Breast epithelium (tissue), 4 donors: ENCODE data around the gene PPM1H. TPM values are rescaled to one million over a fixed set of nuclear protein-coding genes. Genes with fewer than 3 reads are reported as not detected.
A peak's percentile ranks its signal among the peaks of the same experiment; 100 is the strongest.

ENCODE experiments used
- DNase-seq, 2 donors: peaks; one replicate each; pipeline ENCODE4 v3.0.0-alpha.2; 2019; ENCODE audit warnings: low spot score in 2 of 2
- H3K27ac ChIP-seq, 2 donors: fragments of 200-600 bp; sonication (generic) in 1 of 2; one replicate each; pipeline ENCODE4 v1.5.1; 2016 to 2019; ENCODE audit warnings: mild to moderate bottlenecking in 1 of 2
- H3K27me3 ChIP-seq, 2 donors: fragments of 200-600 bp; sonication (generic) in 1 of 2; one replicate each; pipeline versions ENCODE4 v1.5.1 to v1.6.0; 2017 to 2019; ENCODE audit warnings: control low read depth in 1 of 2, mild to moderate bottlenecking in 1 of 2
- H3K36me3 ChIP-seq: fragments of 200-600 bp; one replicate; pipeline ENCODE4 v1.5.1; 2019
- H3K4me1 ChIP-seq, 2 donors: fragments of 200-600 bp; sonication (generic); one replicate each; pipeline ENCODE4 v1.5.1; 2016 to 2019; ENCODE audit warnings: control low read depth in 1 of 2
- H3K4me3 ChIP-seq, 3 donors: fragments of 200-600 bp; sonication (generic); 1 replicate in 2 of 3; 2 replicates in 1 of 3; pipeline ENCODE4 v1.5.1; 2016 to 2019; ENCODE audit warnings: mild to moderate bottlenecking in 3 of 3, moderate library complexity in 2 of 3
- H3K9me3 ChIP-seq, 2 donors: fragments of 200-600 bp; sonication (generic) in 1 of 2; one replicate each; pipeline ENCODE4 v1.5.1; 2016 to 2019; ENCODE audit warnings: control low read depth in 1 of 2
- CTCF ChIP-seq, 3 donors: fragments of 450-650 bp; IDR thresholded peaks; one replicate each; pipeline ENCODE4 v1.5.1; 2016 to 2017; ENCODE audit warnings: antibody characterized with exemption in 3 of 3, mild to moderate bottlenecking in 3 of 3, moderate library complexity in 3 of 3
- POLR2A ChIP-seq: fragments of 450-650 bp; IDR thresholded peaks from one replicate; pipeline ENCODE4 v1.6.1; 2016; ENCODE audit warnings: antibody characterized with exemption, mild to moderate bottlenecking, moderate library complexity
- POLR2AphosphoS5 ChIP-seq, 3 donors: sonication (generic); formaldehyde crosslinking; IDR thresholded peaks; one replicate each; pipeline ENCODE4 v1.6.1; 2017; ENCODE audit warnings: antibody characterized with exemption in 3 of 3
- intact Hi-C: fragments of 100-400 bp; cut with DNase I; formaldehyde crosslinking; loops from one replicate; pipeline ENCODE4 v1.15.1; 2023; ENCODE audit warnings: low total_unique reads
- total RNA-seq, 3 donors: library from RNA; depleted of rRNA; stranded (reverse); fragments of >200 nt; gene quantifications; one replicate each; pipeline ENCODE4 v1.1.0, GENCODE V29; 2016

PPM1H gene
- total RNA-seq, 3 donors from 2014 or later: 2.2 to 15.4 (median 13.5) TPM

- Histone ChIP-seq H3K27ac (peak overlapping the region in 1 of 2 donors; percentile 60), H3K4me1 (no peaks in the 10 kb centered on the region), H3K4me3 (no peak overlapping the region), H3K36me3 (no peaks in the 10 kb centered on the region), H3K9me3 (no peaks in the 10 kb centered on the region), H3K27me3 (no peaks in the 10 kb centered on the region)
- DNase-seq: no peak
- TF ChIP-seq CTCF (IDR thresholded peaks at IDR 0.05) (no peak), POLR2A (no peak), POLR2AphosphoS5 (IDR thresholded peaks at IDR 0.05) (no peak)
- intact Hi-C loops: loop anchor here (5.0 kb wide), 1 partner anchor 188 kb away; no protein-coding TSS in a partner anchor
Observed at GRCh38 chr12:62789851-62790250, 145.1 kb downstream of the PPM1H start.

- Histone ChIP-seq H3K27me3 (no peaks in the 10 kb centered on the region), H3K4me1 (no peaks in the 10 kb centered on the region), H3K9me3 (no peaks in the 10 kb centered on the region), H3K36me3 (no peaks in the 10 kb centered on the region), H3K27ac (no peak overlapping the region), H3K4me3 (no peak overlapping the region)
- no peak for TF ChIP-seq POLR2A
- TF ChIP-seq CTCF (IDR thresholded peaks at IDR 0.05): no peak
- no peak for TF ChIP-seq POLR2AphosphoS5 (IDR thresholded peaks at IDR 0.05)
- intact Hi-C loops: no loop called here
- no peak for DNase-seq
Observed at GRCh38 chr12:62787611-62788010, 147.3 kb downstream of the PPM1H start.

- Histone ChIP-seq H3K36me3 (no peaks in the 10 kb centered on the region), H3K4me1 (no peaks in the 10 kb centered on the region), H3K27me3 (no peaks in the 10 kb centered on the region), H3K27ac (peak overlapping the region in 1 of 2 donors; percentile 83), H3K4me3 (no peak overlapping the region), H3K9me3 (no peaks in the 10 kb centered on the region)
- TF ChIP-seq POLR2AphosphoS5 (IDR thresholded peaks at IDR 0.05) (no peak), CTCF (IDR thresholded peaks at IDR 0.05) (no peak), POLR2A (no peak)
- intact Hi-C loops: no loop called here
- no peak for DNase-seq
Observed at GRCh38 chr12:62787023-62787422, 147.9 kb downstream of the PPM1H start.

- Histone ChIP-seq H3K36me3 (no peaks in the 10 kb centered on the region), H3K4me3 (no peak overlapping the region), H3K27me3 (no peaks in the 10 kb centered on the region), H3K9me3 (no peaks in the 10 kb centered on the region), H3K27ac (peak overlapping the region; percentile 67 to 83), H3K4me1 (no peaks in the 10 kb centered on the region)
- DNase-seq: no peak
- no peak for TF ChIP-seq POLR2A
- TF ChIP-seq POLR2AphosphoS5 (IDR thresholded peaks at IDR 0.05): peak in 1 of 3 donors; percentile 14
- intact Hi-C loops: no loop called here
Observed at GRCh38 chr12:62785941-62786559, 148.9 kb downstream of the PPM1H start.

- no peak for TF ChIP-seq POLR2A
- no peak overlapping the region for H3K27ac ChIP-seq
- DNase-seq: no peak
- no peaks in the 10 kb centered on the region for H3K9me3 ChIP-seq
- H3K36me3 ChIP-seq: no peaks in the 10 kb centered on the region
- intact Hi-C loops: no loop called here
- H3K27me3 ChIP-seq: no peaks in the 10 kb centered on the region
- H3K4me1 ChIP-seq: no peaks in the 10 kb centered on the region
- no peak overlapping the region for H3K4me3 ChIP-seq
Observed at GRCh38 chr12:62784576-62784975, 150.4 kb downstream of the PPM1H start.

- no peak overlapping the region for H3K4me3 ChIP-seq
- no peaks in the 10 kb centered on the region for H3K27me3 ChIP-seq
- no peaks in the 10 kb centered on the region for H3K9me3 ChIP-seq
- no peak for DNase-seq
- no peak overlapping the region for H3K27ac ChIP-seq
- no peaks in the 10 kb centered on the region for H3K4me1 ChIP-seq
- no peaks in the 10 kb centered on the region for H3K36me3 ChIP-seq
- intact Hi-C loops: no loop called here
- TF ChIP-seq CTCF (IDR thresholded peaks at IDR 0.05): no peak
Observed at GRCh38 chr12:62783881-62784280, 151.1 kb downstream of the PPM1H start.
